Endodermal cell (in vitro differentiated cells): ENCODE results near the gene RTP3. TPM values are rescaled to one million over a fixed set of nuclear protein-coding genes. Genes with fewer than 3 reads are reported as not detected.
A peak's percentile ranks its signal among the peaks of the same experiment; 100 is the strongest.

Experiments used
- DNase-seq: peaks from one replicate; pipeline ENCODE4 v3.0.0-alpha.2; 2017
- H3K27ac ChIP-seq: 2 replicates; pipeline ENCODE4 v1.5.1; 2013; ENCODE audit warnings: mild to moderate bottlenecking, low read depth, low read length, moderate library complexity
- H3K27me3 ChIP-seq: 2 replicates; pipeline ENCODE4 v1.6.1; 2013; ENCODE audit warnings: mild to moderate bottlenecking, low read length, moderate library complexity; ENCODE audit not compliant: insufficient read depth, control insufficient read depth, poor library complexity, severe bottlenecking
- H3K36me3 ChIP-seq: 2 replicates; pipeline ENCODE4 v1.7.0; 2013; ENCODE audit warnings: mild to moderate bottlenecking, low read length, moderate library complexity; ENCODE audit not compliant: control insufficient read depth, insufficient read depth
- H3K4me1 ChIP-seq: one replicate; pipeline ENCODE4 v1.7.0; 2013; ENCODE audit warnings: low read length; ENCODE audit not compliant: control insufficient read depth, insufficient read depth
- H3K4me3 ChIP-seq: 2 replicates; pipeline ENCODE4 v1.5.1; 2013; ENCODE audit warnings: mild to moderate bottlenecking, low read length, moderate library complexity
- H3K9ac ChIP-seq: 2 replicates; pipeline ENCODE4 v1.6.1; 2013; ENCODE audit warnings: mild to moderate bottlenecking, low read length, moderate library complexity; ENCODE audit not compliant: poor library complexity, severe bottlenecking; ENCODE audit errors: extremely low read depth
- H3K9me3 ChIP-seq: 2 replicates; pipeline ENCODE4 v1.6.1; 2013; ENCODE audit warnings: mild to moderate bottlenecking, low read length, moderate library complexity; ENCODE audit not compliant: control insufficient read depth
- H3K27ac Mint-ChIP-seq: 2 replicates; pipeline ENCODE4 v1.8.0; 2020; ENCODE audit warnings: mixed read lengths
- H3K27me3 Mint-ChIP-seq: 2 replicates; pipeline ENCODE4 v1.8.0; 2021; ENCODE audit warnings: mild to moderate bottlenecking, mixed read lengths; ENCODE audit not compliant: insufficient read depth
- H3K36me3 Mint-ChIP-seq: 2 replicates; pipeline ENCODE4 v1.8.0; 2020; ENCODE audit warnings: low read depth, mixed read lengths
- H3K4me1 Mint-ChIP-seq: 2 replicates; pipeline ENCODE4 v1.8.0; 2020; ENCODE audit warnings: mixed read lengths
- H3K4me3 Mint-ChIP-seq: 2 replicates; pipeline ENCODE4 v1.8.0; 2020; ENCODE audit warnings: mild to moderate bottlenecking, moderate library complexity, mixed read lengths
- H3K9me3 Mint-ChIP-seq: 2 replicates; pipeline ENCODE4 v1.8.0; 2020; ENCODE audit warnings: mild to moderate bottlenecking, mixed read lengths
- WGBS, 2 experiments: methylation state at CpG; one replicate each; pipeline versions ENCODE4 v1.1.5 to v1.1.7; 2013; ENCODE audit warnings: missing lambda C conversion rate in 2 of 2, mixed read lengths in 1 of 2; ENCODE audit not compliant: insufficient coverage in 1 of 2, insufficient read length in 1 of 2; 5-methylcytosine and 5-hydroxymethylcytosine counted together
- total RNA-seq, 2 donors: library from RNA; stranded (reverse); fragmentation: NEBNext Ultra II Directional in 1 of 2; extraction: Animal tissue kit (Norgen Biotek cat#: 25700) in 1 of 2; gene quantifications; 2 replicates in 1 of 2; 3 replicates in 1 of 2; pipeline ENCODE4 v1.2.1, GENCODE V29; 2021
- TF ChIP-seq, protein P1 (sequence below): fragments of 200-600 bp; sonication (generic); conservative IDR thresholded peaks from 2 replicates; pipeline ENCODE4 v1.5.0; 2021; ENCODE audit warnings: antibody characterized with exemption, mild to moderate bottlenecking

RTP3 gene
- total RNA-seq, 2 donors from 2014 or later = not detected

DNA sequence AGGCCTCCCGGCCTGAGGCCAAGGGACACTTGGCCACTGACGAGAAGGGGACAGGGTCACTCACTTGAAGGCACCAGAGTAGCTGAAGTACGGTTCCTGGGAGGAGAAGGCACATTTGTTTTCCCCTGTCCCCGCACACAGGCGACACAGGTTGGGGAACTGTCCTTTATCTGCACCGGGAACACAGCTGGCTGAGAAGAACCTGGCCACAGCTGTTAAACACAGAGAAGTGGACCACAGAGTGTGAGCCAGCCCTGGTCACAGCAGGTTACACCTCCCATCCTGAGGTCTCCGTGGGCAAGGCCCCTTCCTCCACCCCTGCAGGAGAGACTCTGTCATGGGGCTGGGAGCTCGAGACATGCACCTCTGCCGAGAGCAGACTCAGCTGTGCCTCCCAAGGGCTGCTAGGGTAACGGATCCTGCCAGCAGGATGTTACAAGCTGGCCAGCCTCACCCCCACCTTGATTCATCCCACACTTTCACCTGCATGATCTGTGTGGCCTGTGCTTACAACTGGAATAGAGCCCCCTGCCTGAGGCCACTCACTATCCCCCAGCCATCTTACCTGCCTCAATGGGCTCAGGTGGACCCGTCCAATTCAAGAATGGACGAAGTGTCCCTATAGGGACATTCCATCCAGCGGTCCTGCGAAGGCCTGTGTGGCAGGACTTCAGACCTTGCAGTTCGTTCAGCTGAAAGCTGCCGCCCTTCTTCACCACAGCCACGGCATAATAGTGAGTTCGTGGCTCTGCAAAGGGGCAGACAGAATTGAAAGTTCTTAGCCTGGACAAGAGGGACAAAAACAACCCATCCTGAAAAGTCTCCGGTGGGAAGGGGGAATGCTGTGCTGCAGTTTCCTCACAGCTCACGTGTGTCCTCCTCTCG is 42.3 kb upstream of the RTP3 start:
- WGBS, 2 experiments = 91% methylated on average over 19 to 21 of the region's 21 CpGs
- no peaks in the 10 kb centered on the region for H3K36me3 Mint-ChIP-seq

GRCh38 chr3:46456118-46456517 is 41.7 kb upstream of the RTP3 start:
- Mint-ChIP-seq H3K36me3 (no peaks in the 10 kb centered on the region), H3K9me3 (peaks cover 7% of the 10 kb centered on the region), H3K4me3 (no peak overlapping the region), H3K27me3 (peaks cover 8% of the 10 kb centered on the region), H3K4me1 (no peaks in the 10 kb centered on the region), H3K27ac (no peak overlapping the region)
- no peak overlapping the region for H3K4me3 ChIP-seq
- H3K4me1 ChIP-seq = no peaks in the 10 kb centered on the region
- H3K9ac ChIP-seq = no peak overlapping the region
- no peaks in the 10 kb centered on the region for H3K36me3 ChIP-seq
- H3K27ac ChIP-seq = no peak overlapping the region
- WGBS, 2 experiments = 89 to 92% methylated on average over 6 to 14 of the region's 14 CpGs
- DNase-seq = peak; percentile 27
- H3K9me3 ChIP-seq = peaks cover 7% of the 10 kb centered on the region
- TF ChIP-seq, protein P1, sequence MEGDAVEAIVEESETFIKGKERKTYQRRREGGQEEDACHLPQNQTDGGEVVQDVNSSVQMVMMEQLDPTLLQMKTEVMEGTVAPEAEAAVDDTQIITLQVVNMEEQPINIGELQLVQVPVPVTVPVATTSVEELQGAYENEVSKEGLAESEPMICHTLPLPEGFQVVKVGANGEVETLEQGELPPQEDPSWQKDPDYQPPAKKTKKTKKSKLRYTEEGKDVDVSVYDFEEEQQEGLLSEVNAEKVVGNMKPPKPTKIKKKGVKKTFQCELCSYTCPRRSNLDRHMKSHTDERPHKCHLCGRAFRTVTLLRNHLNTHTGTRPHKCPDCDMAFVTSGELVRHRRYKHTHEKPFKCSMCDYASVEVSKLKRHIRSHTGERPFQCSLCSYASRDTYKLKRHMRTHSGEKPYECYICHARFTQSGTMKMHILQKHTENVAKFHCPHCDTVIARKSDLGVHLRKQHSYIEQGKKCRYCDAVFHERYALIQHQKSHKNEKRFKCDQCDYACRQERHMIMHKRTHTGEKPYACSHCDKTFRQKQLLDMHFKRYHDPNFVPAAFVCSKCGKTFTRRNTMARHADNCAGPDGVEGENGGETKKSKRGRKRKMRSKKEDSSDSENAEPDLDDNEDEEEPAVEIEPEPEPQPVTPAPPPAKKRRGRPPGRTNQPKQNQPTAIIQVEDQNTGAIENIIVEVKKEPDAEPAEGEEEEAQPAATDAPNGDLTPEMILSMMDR = no peak
- H3K27me3 ChIP-seq = no peaks in the 10 kb centered on the region

More for the DNA sequence above, 42.3 kb upstream of the RTP3 start:
- Histone ChIP-seq H3K36me3 (no peaks in the 10 kb centered on the region), H3K27ac (no peak overlapping the region), H3K4me3 (no peak overlapping the region), H3K4me1 (peaks cover 2% of the 10 kb centered on the region), H3K9ac (no peak overlapping the region), H3K9me3 (peaks cover under 1% of the 10 kb centered on the region), H3K27me3 (no peaks in the 10 kb centered on the region)
- no peak overlapping the region for H3K4me3 Mint-ChIP-seq
- TF ChIP-seq, protein P1 = no peak
- H3K27me3 Mint-ChIP-seq = peaks cover 4% of the 10 kb centered on the region
- peak; percentile 41 for DNase-seq
- H3K4me1 Mint-ChIP-seq = no peaks in the 10 kb centered on the region
- H3K9me3 Mint-ChIP-seq = peaks cover under 1% of the 10 kb centered on the region
- H3K27ac Mint-ChIP-seq = no peak overlapping the region

- 50 to 78% methylated on average over 1 to 3 of the region's 3 CpGs for WGBS, 2 experiments
- TF ChIP-seq, protein P1 = no peak
- Mint-ChIP-seq H3K4me1 (no peaks in the 10 kb centered on the region), H3K4me3 (no peak overlapping the region), H3K27me3 (peaks cover 32% of the 10 kb centered on the region), H3K9me3 (peaks cover 8% of the 10 kb centered on the region), H3K36me3 (no peaks in the 10 kb centered on the region), H3K27ac (no peak overlapping the region)
- DNase-seq = peak; percentile 3
- H3K9me3 ChIP-seq = peaks cover 9% of the 10 kb centered on the region
- no peaks in the 10 kb centered on the region for H3K27me3 ChIP-seq
- H3K4me1 ChIP-seq = no peaks in the 10 kb centered on the region
- no peak overlapping the region for H3K9ac ChIP-seq
- no peak overlapping the region for H3K4me3 ChIP-seq
- H3K36me3 ChIP-seq = no peaks in the 10 kb centered on the region
- no peak overlapping the region for H3K27ac ChIP-seq
These were observed 37.7 kb upstream of the RTP3 start for GRCh38 chr3:46460051-46460450.
